GM18499 (cell line): ENCODE data around the gene CSN3.
"Not testable (repeated sequence)": the region's sequence is repeated elsewhere in the genome, so short reads cannot be mapped to it uniquely, and the experiment has no call there.

ENCODE experiments used
- ATAC-seq: cut with Tn5 transposase; IDR thresholded peaks from one replicate; pipeline ENCODE4 v1.9.1; 2021; ENCODE audit warnings: moderate number of reproducible peaks; ENCODE audit not compliant: insufficient read depth, unreplicated experiment

CSN3 gene, protein sequence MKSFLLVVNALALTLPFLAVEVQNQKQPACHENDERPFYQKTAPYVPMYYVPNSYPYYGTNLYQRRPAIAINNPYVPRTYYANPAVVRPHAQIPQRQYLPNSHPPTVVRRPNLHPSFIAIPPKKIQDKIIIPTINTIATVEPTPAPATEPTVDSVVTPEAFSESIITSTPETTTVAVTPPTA

DNA sequence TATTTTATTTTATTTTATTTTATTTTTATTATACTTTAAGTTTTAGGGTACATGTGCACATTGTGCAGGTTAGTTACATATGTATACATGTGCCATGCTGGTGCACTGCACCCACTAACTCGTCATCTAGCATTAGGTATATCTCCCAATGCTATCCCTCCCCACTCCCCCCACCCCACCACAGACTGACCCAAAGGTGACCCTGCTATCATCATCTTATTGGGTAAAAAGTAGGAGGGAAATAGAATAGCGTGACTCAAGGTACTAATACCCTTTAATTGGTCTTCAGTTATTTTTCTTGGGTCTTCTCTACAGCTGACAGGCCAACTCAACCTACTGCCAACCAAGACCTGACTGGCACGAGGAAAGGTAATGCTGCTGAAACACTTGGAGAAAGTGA lies at the start of gene CSN3:
Gene CSN3 (plus strand): TSS at position 301 of the 400 bp plus-strand sequence. CDS start 2,223 bp downstream, outside the sequence.
- not testable (repeated sequence) for ATAC-seq

DNA sequence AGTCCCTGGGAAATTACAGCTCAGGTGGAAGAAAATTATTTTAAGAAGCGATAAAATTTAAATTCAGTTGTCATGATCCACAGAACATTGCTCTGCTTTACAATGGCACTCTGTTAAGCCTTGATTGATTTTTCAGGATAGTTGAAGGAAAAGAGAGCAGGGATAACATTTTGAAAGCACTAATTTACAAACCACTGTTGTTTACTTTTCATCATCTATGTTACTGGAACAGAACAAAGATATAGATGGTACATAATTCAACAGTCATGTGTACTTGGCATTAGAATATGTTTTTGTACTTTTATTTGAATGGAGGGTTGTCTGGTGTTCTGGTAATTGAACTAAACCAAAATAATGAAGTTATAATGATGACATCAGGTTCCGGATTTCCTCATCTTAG lies 49.5 kb upstream of the CSN3 start:
- ATAC-seq = no peak

DNA sequence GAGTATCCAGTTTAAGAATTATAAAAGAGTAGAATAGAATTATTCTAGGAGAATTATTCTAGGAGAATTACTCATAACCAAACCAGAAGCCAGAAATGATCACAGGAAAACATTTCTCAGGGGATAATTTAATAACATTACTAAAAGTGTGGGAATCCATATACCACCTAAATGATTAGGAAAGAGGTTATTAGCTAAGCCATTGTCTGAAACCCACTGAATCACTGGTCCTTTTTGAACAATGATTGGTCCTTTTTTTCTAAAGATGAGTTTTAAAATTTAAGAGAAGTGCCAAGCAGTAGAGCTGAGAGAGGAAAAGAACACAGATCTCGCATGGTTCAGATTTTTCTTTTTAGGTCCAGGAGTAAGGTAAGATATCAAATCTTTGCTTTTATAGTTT lies 47.0 kb upstream of the CSN3 start, which contains the start of gene ODAM:
Gene ODAM (plus strand): TSS at position 301 of the 400 bp plus-strand sequence. CDS start 819 bp downstream, outside the sequence.
- no peak for ATAC-seq

DNA sequence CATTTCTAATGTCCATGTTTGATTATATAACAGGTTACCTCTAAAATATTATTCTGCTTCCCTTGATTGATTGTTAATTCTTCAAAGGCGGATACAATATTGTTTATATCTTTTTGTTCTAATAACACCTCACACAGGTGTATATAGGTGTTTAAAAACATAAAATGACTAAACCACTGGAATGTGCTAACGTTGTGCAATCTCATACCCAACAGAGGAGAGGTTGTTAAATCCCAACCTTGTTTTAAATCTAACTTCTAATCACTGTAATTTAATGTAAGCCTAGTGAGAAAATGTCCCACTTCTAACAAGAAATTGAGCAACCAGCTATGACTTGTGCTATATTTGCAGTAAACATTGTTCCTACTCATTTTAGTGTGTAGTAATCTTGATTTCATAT lies 45.5 kb upstream of the CSN3 start:
- no peak for ATAC-seq

DNA sequence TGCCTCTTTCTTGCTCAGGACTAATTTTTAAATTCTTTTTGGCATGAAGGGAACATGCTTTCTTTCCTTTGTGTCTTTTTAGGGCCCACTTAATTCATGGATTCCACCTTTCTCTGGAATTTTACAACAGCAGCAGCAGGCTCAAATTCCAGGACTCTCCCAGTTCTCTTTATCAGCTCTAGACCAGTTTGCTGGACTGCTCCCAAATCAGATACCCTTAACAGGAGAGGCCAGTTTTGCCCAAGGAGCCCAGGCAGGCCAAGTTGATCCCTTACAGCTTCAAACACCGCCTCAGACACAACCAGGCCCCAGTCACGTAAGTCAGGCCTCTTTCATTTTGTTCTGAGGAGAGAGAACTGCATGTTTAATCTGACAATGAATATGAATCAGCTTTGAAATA lies 44.6 kb upstream of the CSN3 start:
- ATAC-seq = no peak

DNA sequence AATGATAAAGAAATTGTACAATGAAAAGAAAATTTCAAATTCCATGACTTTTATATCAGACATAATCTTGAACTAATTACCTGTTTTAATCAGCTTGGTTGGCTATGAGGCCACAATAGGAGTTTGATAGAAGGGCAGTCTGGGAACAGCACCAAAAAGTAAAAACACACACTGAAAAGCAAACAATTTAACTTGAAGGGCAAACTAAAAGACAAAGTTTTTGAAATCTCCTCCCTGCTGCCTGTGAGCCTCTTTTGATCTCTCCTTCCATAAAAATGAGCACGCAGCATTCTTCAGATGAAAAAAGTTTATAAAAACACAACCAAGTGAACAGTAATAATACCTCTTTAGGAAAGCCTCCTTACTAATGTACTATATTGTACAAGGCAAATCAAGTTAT lies 38.8 kb upstream of the CSN3 start:
- no peak for ATAC-seq

DNA sequence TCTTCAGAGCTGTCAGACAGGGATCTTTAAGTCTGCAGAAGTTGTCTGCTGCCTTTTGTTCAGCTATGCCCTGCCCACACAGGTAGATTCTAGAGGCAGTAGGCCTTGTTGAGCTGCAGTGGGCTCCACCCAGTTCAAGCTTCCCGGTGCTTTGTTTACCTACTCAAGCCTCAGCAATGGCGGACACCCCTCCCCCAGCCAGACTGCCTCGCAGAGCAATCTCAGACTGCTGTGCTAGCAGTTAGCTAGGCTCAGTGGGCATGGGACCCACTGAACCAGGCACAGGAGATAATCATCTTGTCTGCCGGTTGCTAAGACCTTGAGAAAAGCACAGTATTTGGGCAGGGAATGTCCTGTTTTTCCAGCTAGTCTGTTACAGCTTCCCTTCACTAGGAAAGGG lies 29.6 kb upstream of the CSN3 start:
- ATAC-seq = not testable (repeated sequence)

DNA sequence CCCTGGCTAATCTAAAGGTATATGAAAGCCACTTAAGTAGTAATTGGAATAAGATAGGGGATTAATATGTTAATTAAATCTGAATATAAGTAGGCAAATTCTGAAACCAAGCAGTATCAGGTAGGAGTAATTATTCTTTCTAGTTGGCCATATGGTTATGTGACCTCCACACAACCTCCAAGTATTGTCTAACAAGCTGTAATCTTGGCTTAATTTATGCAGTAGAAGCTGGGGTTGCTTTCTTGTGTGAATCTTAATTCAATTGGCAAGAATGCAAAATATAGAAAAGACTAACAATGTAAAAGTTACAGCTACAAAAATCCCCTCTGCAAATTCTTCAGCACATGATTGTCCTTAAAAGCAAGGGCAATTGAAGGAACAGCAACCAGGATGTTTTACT lies 26.3 kb upstream of the CSN3 start:
- not testable (repeated sequence) for ATAC-seq

DNA sequence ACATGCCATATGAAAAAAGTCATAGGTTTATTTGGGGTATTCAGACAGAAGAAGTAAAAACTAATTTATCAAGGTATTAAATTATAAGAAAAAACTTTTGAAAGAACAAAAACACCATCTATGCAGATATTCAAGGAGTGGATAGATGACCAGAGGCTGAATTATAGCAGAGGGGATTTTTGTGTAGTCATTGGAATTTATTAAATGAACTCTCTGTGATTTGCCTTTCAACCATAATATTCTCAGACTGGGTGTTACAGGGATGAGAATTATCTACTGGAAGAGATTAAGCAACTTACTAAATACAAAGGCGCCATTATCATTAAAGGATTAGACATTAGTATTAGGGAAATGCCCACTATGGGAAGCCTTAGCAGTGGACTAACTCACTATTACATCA lies 25.8 kb upstream of the CSN3 start:
- not testable (repeated sequence) for ATAC-seq

DNA sequence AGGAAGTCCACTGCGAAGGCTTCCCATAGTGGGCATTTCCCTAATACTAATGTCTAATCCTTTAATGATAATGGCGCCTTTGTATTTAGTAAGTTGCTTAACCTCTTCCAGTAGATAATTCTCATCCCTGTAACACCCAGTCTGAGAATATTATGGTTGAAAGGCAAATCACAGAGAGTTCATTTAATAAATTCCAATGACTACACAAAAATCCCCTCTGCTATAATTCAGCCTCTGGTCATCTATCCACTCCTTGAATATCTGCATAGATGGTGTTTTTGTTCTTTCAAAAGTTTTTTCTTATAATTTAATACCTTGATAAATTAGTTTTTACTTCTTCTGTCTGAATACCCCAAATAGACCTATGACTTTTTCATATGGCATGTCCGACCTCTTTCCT lies 21.0 kb upstream of the CSN3 start:
- ATAC-seq = not testable (repeated sequence)

DNA sequence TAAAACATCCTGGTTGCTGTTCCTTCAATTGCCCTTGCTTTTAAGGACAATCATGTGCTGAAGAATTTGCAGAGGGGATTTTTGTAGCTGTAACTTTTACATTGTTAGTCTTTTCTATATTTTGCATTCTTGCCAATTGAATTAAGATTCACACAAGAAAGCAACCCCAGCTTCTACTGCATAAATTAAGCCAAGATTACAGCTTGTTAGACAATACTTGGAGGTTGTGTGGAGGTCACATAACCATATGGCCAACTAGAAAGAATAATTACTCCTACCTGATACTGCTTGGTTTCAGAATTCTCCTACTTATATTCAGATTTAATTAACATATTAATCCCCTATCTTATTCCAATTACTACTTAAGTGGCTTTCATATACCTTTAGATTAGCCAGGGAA lies 20.6 kb upstream of the CSN3 start:
- ATAC-seq = not testable (repeated sequence)

DNA sequence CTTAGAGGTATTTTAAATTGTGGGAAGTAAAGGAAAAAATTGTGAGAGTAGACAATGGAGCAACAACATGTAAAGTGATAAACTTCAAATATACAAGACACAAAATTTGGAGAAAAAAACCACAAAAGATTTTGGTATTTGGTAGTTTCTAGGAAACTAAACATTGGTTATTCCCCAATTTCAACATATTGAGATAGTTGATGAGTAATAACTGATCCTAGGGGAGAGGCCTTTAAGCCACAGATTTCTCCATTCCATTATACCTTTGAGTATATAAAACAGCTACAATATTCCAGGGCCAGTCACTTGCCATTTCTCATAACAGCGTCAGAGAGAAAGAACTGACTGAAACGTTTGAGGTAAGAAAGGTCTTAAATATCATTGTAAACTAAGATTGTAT lies 16.6 kb upstream of the CSN3 start, which contains the start of gene FDCSP:
Gene FDCSP (plus strand): TSS at position 301 of the 400 bp plus-strand sequence. CDS start 5,071 bp downstream, outside the sequence.
- no peak for ATAC-seq

DNA sequence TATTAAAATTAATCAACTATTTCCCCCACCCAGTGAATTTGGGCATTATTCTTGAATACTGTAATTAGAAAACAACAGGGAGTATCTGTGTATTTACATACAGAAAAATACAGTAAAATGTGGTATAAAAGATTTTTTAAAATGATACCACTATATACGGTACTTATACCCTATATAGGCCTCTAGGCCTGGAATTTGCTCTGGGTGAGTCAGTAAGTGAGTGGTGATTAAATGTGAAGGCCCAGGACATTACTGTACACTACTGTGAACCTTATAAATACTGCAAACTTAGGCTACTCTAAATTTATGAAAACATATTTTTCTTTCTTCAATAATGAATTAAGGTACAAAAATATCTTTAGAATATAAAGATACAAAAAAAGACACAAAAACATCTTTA lies 6.3 kb upstream of the CSN3 start:
- no peak for ATAC-seq

DNA sequence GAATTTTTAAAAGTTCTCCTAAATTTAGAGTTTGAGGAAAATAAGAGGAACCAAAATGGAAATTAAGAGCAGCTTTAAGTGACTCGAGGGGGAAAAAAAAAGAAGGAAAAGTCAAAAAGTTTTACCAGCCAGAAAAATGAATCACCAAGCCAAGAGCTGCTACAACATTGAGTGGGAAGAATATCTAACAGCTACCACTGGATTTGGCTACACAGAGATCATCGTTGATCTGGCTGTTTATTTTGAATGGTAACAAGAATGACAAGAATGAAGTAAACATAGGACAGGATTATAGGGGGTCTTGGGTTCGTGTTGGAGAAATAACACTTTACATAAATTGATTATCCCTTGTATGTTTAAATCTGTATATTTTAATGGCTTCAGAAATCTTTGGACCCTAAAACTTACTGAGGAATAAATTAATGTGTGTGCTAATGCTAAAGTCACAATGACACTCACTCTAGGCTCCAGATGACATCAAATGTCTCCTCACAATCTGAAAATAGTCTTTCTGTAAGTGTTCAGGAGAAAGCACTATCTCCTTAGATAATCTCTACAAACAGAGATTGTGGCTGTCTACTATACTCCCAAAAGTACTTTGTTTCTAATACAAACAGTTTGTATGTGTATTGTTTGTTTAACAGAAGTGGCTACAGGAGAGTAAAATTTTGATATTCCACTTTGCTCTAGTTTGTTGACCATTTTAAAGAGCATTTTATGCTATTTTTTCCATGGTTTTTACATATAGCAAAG lies 3.1 kb upstream of the CSN3 start:
- ATAC-seq = no peak

DNA sequence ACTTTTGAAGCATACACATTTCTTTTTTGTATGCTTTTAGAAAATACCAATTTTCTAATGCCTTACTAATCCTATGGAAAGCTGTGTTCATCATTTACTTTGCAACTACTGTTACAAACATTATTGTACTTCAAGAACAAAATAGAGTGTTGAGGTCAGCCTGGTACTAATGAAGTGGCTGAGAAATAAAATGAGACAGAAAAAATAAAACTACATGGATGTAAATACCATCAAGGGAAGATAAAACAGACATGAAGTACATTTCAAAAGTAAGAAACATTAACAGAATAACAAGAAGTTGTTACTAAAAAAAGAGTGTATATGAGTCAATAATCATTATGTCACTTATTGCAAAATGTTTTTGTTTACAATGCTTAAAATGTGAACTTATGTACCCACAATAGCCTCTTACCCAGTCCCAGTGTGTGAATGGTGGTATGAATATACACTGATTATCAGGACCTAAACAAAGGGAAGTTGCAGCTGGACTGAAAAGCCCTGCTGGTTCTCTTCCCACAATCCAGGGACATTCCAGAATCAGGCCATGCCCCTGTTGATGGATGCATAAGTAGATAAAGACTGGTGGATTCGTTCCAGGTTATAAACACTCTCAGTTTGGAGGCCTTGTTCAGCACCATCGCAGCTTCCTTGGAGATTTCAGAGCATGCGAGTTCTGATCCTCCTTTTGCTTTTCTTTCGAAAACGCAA lies 2.4 kb upstream of the CSN3 start:
- ATAC-seq = no peak

DNA sequence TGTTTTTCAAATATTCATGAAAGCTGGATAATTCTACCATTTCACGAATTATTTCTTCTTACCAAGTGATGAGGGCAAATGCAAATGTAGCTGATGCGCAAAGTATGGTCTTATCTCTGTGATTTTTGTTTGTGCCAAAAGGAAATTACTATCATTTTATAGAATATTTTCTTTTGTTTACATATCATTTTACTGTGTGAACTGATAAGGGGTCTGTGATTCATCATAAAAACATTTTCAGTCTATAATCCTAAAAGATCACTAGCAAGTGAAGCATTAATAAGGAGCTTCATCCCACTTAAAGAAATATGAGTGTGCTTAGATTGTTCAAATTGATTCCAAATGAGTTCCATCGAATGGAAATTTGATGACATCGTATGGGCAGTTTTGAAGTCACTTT lies 694 bp downstream of the CSN3 start:
- no peak for ATAC-seq

DNA sequence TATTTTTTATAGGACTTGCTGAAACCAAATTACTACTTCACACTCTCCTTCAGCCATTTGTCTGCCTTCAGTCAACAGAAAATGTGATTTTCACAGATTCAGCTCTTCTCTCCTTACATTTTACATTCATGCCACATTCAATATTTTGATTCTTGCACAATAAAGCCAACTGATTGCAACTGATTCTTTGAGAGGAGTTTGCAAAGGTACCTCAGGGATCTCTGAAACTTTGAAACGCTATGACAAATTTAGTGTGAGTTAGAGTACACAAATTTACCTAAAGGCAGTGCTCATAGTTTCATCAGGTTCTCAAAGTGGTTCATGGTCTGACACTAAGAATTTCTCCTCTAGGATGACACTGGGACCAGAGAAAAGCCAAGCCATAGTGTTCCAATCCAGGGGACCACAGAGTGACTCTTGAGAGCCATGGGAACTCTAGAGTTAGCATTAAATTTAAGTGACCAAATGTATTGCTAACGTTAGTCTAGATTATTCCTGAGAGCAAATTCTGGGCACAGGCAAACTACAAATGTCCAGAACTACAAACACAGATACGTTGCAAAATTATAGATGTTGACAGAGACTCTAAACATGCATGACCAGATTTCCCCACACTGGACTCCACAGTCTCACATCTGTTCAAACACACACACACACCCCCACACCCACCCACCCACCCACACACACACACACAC lies 9.0 kb downstream of the CSN3 start:
- no peak for ATAC-seq

DNA sequence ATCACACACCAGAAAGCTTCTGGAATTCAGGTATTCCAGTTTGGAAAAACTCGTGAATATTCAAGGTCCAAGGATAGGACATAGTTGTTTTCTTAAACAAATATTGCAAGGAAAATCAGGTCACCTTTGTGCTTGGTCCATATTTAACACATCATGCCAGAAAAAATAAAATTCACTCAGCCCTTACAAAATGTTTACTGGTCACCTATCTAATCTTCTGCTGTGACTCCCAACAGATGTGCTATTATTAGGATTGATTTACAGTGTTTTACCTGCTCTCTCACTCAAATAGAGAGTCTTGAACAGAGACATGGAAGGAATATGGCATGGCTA lies 9.5 kb downstream of the CSN3 start:
- no peak for ATAC-seq

DNA sequence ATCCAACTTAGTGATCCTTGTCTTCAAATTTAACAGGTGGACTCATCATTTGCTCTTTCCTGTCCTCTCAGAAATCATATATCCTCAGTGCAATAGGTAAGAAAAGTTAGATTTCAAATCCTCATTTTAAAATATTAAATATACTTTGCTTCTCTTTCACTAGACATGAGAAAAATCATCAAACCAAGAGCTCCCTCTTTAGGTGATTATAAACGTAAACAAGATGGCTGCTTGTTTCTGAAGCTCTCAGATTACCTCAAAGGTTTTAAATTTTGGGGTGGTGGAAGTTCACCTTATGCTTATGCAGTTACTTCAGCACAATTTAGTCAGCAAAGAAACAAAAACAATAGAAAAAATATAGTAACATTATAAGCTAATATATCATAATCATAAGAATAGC lies 27.3 kb downstream of the CSN3 start:
- no peak for ATAC-seq

DNA sequence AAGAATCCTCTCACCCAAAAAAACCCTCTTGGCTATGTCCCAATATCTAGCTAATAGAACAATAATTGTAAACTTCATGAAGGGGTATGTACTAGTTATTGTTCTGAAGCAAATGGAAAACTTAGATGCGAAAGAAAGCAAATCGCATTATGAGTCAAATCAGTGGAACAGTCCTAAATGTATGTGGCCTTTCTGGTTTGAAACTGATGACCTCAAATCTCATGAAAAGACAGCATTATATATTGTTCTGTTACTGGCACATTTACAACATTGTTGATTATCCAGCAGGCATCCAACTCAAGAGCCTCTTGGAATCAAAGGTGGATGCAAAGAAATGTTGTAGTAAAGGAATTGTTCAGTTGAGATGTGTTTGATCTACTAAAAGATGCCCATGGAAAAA lies 34.7 kb downstream of the CSN3 start:
- no peak for ATAC-seq

DNA sequence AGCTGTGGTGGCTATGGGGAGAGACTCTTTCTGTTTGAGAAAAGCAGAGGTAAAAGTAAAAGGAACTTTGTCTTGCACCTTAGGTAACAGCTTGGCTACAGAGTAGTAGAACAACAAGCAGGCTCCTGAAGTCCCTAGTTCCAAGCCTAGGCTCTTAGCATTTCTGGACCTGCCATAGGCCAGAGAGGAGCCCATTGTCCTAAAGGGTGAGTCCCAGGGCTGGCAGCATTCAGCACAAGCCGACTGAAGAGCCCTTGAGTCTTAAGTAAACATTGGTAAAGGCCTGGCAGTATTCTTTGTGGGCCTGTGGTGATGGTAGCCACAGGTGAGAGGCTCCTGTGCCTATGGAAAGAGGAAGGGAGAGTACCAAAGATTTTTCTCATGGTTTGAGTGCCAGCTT lies 38.2 kb downstream of the CSN3 start:
- no peak for ATAC-seq
